Keratinocyte (primary cell): ENCODE data around the gene ZNF560. TPM values are rescaled to one million over a fixed set of nuclear protein-coding genes. Genes with fewer than 3 reads are reported as not detected.

Experiments
- DNase-seq: peaks from one replicate; pipeline ENCODE4 v3.0.0-alpha.2; 2011; ENCODE audit warnings: low read depth, missing footprints, low spot score
- FAIRE-seq: peaks from 2 replicates; lab custom pipeline; 2011; peaks lifted over from hg19 to GRCh38; lab: Jason Lieb, UNC
- H2AFZ ChIP-seq: 2 replicates; pipeline ENCODE4 v1.6.0; 2012; ENCODE audit warnings: low read length, control low read depth, inconsistent platforms; ENCODE audit not compliant: control insufficient read depth
- H3K27ac ChIP-seq: 2 replicates; pipeline ENCODE4 v1.5.1; 2011; ENCODE audit warnings: low read length; ENCODE audit not compliant: control insufficient read depth, insufficient read depth
- H3K27me3 ChIP-seq: 3 replicates; pipeline ENCODE4 v1.6.0; 2011; ENCODE audit warnings: low read length; ENCODE audit not compliant: control insufficient read depth, insufficient read depth; ENCODE audit errors: extremely low read depth
- H3K36me3 ChIP-seq, 2 experiments: 2 replicates in 1 of 2; 3 replicates in 1 of 2; pipeline ENCODE4 v1.5.1; 2011; ENCODE audit warnings: low read length in 2 of 2, mild to moderate bottlenecking in 1 of 2; ENCODE audit not compliant: control insufficient read depth in 2 of 2, insufficient read depth in 2 of 2; ENCODE audit errors: extremely low read depth in 1 of 2
- H3K4me1 ChIP-seq: 3 replicates; pipeline ENCODE4 v1.5.1; 2011; ENCODE audit warnings: low read length; ENCODE audit not compliant: control insufficient read depth, insufficient read depth; ENCODE audit errors: extremely low read depth
- H3K4me2 ChIP-seq: 3 replicates; pipeline ENCODE4 v1.6.0; 2011; ENCODE audit warnings: low read depth, low read length; ENCODE audit not compliant: control insufficient read depth, insufficient read depth; ENCODE audit errors: extremely low read depth
- H3K4me3 ChIP-seq, 3 experiments: fragments of 200-600 bp in 1 of 3; sonication (generic) in 1 of 3; 2 replicates in 2 of 3; 3 replicates in 1 of 3; pipeline ENCODE4 v1.5.1; 2011 to 2016; ENCODE audit warnings: low read length in 3 of 3, mild to moderate bottlenecking in 3 of 3, control low read depth in 2 of 3, inconsistent platforms in 1 of 3, low read depth in 1 of 3, mixed read lengths in 1 of 3, mixed run types in 1 of 3, moderate library complexity in 1 of 3; ENCODE audit not compliant: control insufficient read depth in 2 of 3, insufficient read depth in 2 of 3; ENCODE audit errors: extremely low read depth in 1 of 3
- H3K79me2 ChIP-seq: 2 replicates; pipeline ENCODE4 v1.6.0; 2012; ENCODE audit warnings: low read length; ENCODE audit not compliant: control insufficient read depth, insufficient read depth
- H3K9ac ChIP-seq: 3 replicates; pipeline ENCODE4 v1.6.0; 2011; ENCODE audit warnings: low read length; ENCODE audit not compliant: control insufficient read depth, insufficient read depth; ENCODE audit errors: extremely low read depth
- H3K9me1 ChIP-seq: 3 replicates; pipeline ENCODE4 v1.6.0; 2011; ENCODE audit warnings: low read length; ENCODE audit not compliant: control insufficient read depth, insufficient read depth; ENCODE audit errors: extremely low read depth
- H3K9me3 ChIP-seq: 2 replicates; pipeline ENCODE4 v1.5.1; 2012; ENCODE audit warnings: low read depth, low read length; ENCODE audit not compliant: control insufficient read depth
- H4K20me1 ChIP-seq: 3 replicates; pipeline ENCODE4 v1.6.0; 2011; ENCODE audit warnings: low read length; ENCODE audit not compliant: control insufficient read depth, insufficient read depth; ENCODE audit errors: extremely low read depth
- EZH2 ChIP-seq: IDR thresholded peaks from one replicate; pipeline ENCODE4 v1.6.1; 2012; ENCODE audit warnings: inconsistent platforms, mild to moderate bottlenecking, low read length, moderate library complexity
- dilution Hi-C: fragments of 300-500 bp; cut with MboI; formaldehyde crosslinking; loops from one replicate; pipeline ENCODE4 v1.7.0; 2020; ENCODE audit warnings: low sequenced_read_pairs; ENCODE audit not compliant: extremely low pct_ligation_motif_present
- polyA plus RNA-seq, 5 experiments: library from polyadenylated mRNA; depleted of rRNA in 3 of 5; stranded (reverse) in 3 of 5; stranded (forward) in 1 of 5; unstranded in 1 of 5; fragments of >200 nt; gene quantifications; 1 replicate in 1 of 5; 2 replicates in 3 of 5; 3 replicates in 1 of 5; pipeline versions ENCODE4 v1.2.1 to v1.2.3, GENCODE V29; 2011 to 2012; ENCODE audit warnings: missing spikeins in 2 of 5, low read depth in 1 of 5, low replicate concordance in 1 of 5
- TF ChIP-seq, protein P1 (sequence below), 3 experiments: IDR thresholded peaks in 1 of 3; conservative IDR thresholded peaks in 1 of 3; optimal IDR thresholded peaks in 1 of 3; 2 replicates in 2 of 3; 3 replicates in 1 of 3; pipeline versions ENCODE3 to v1.5.1; 2011; ENCODE audit warnings: low read length in 3 of 3, mild to moderate bottlenecking in 3 of 3, moderate library complexity in 2 of 3, control low read depth in 1 of 3, inconsistent platforms in 1 of 3; ENCODE audit not compliant: insufficient read depth in 2 of 3; ENCODE audit errors: extremely low read depth in 1 of 3

The ZNF560 gene
- polyA plus RNA-seq, 1 donor (not counting 4 experiments of a cell fraction or from before 2014, with no cell fraction given), result 0.04 TPM

DNA sequence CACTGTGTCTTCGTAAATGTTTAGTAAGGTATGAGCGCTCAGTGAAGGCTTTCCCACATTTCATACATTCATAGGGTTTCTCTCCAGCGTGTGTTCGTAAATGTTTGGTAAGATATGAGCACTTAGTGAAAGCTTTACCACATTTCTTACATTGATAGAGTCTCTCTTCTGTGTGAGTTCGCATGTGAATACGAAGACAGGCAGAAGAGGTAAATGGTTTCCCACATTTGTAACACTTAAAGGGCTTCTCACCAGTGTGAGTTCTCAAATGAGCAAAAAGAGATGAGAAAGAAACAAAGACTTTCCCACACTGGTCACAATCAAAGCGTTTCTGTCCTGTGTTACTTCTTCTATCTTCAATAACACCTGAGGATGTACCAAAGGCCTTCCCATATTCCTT, 31.3 kb downstream of the ZNF560 start:
- TF ChIP-seq, protein P1, sequence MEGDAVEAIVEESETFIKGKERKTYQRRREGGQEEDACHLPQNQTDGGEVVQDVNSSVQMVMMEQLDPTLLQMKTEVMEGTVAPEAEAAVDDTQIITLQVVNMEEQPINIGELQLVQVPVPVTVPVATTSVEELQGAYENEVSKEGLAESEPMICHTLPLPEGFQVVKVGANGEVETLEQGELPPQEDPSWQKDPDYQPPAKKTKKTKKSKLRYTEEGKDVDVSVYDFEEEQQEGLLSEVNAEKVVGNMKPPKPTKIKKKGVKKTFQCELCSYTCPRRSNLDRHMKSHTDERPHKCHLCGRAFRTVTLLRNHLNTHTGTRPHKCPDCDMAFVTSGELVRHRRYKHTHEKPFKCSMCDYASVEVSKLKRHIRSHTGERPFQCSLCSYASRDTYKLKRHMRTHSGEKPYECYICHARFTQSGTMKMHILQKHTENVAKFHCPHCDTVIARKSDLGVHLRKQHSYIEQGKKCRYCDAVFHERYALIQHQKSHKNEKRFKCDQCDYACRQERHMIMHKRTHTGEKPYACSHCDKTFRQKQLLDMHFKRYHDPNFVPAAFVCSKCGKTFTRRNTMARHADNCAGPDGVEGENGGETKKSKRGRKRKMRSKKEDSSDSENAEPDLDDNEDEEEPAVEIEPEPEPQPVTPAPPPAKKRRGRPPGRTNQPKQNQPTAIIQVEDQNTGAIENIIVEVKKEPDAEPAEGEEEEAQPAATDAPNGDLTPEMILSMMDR (optimal IDR thresholded peaks at IDR 0.05 in 1 of 3, IDR thresholded peaks at IDR 0.05 in 1 of 3, conservative IDR thresholded peaks at IDR 0.05 in 1 of 3; ENCODE audit: extremely low read depth in 1 of 3, insufficient read depth in 2 of 3, low read length in 3 of 3), result no peak
- no peak for TF ChIP-seq EZH2
- H3K4me2 ChIP-seq, result no peak overlapping the region

DNA sequence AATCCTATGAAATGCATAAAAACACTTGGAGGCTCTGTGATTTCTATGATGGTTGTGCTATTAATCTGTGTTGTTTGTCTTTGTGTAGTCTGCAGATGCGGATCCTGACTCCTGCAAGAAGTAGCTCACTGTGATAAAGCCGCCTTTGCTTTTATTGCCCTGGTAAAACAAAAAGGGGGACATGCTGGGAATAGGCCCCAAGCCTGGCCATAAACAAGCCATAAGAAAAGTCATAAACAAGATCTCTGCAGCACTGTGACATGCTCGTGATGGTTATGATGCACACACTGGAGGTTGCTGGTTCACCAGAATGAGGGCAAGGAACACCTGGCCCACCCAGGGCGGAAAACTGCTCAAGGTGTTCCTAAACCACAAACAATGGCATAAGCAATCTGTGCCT, 36.5 kb downstream of the ZNF560 start:
- Histone ChIP-seq H3K4me3 (no peak overlapping the region), H3K9me1 (no peaks in the 10 kb centered on the region), H3K4me2 (no peak overlapping the region), H3K79me2 (no peaks in the 10 kb centered on the region), H3K9ac (no peak overlapping the region), H4K20me1 (no peaks in the 10 kb centered on the region), H3K27me3 (no peaks in the 10 kb centered on the region), H3K27ac (no peak overlapping the region), H3K36me3 (no peaks in the 10 kb centered on the region), H3K4me1 (no peaks in the 10 kb centered on the region), H3K9me3 (no peaks in the 10 kb centered on the region), H2AFZ (no peak overlapping the region)
- FAIRE-seq (no peak), DNase-seq (no peak)
- no peak for TF ChIP-seq EZH2
- TF ChIP-seq, protein P1 (optimal IDR thresholded peaks at IDR 0.05 in 1 of 3, IDR thresholded peaks at IDR 0.05 in 1 of 3, conservative IDR thresholded peaks at IDR 0.05 in 1 of 3; ENCODE audit: extremely low read depth in 1 of 3, insufficient read depth in 2 of 3, low read length in 3 of 3), result no peak
- dilution Hi-C loops, result no loop called here

More for the DNA sequence above, 31.3 kb downstream of the ZNF560 start:
- Histone ChIP-seq H3K9ac (no peak overlapping the region), H3K79me2 (no peaks in the 10 kb centered on the region), H3K4me1 (no peaks in the 10 kb centered on the region), H4K20me1 (no peaks in the 10 kb centered on the region), H3K36me3 (no peaks in the 10 kb centered on the region), H2AFZ (no peak overlapping the region), H3K9me3 (no peaks in the 10 kb centered on the region), H3K27me3 (no peaks in the 10 kb centered on the region), H3K9me1 (no peaks in the 10 kb centered on the region), H3K27ac (no peak overlapping the region), H3K4me3 (no peak overlapping the region)
- FAIRE-seq, result no peak
- DNase-seq, result no peak
- dilution Hi-C loops, result no loop called here
